Gastroesophageal sphincter (tissue), 3 donors: ENCODE results near the gene WNT16.

Experiments used
- CTCF ChIP-seq, 4 experiments: fragments of 200-600 bp in 2 of 4; fragments of 450-650 bp in 2 of 4; sonication (generic) in 1 of 4; IDR thresholded peaks; one replicate each; pipeline ENCODE4 v1.5.1; 2017 to 2019; ENCODE audit warnings: antibody characterized with exemption in 4 of 4, mild to moderate bottlenecking in 2 of 4, moderate library complexity in 2 of 4
- POLR2A ChIP-seq, 2 donors: fragments of 450-650 bp; IDR thresholded peaks; one replicate each; pipeline ENCODE4 v1.6.1; 2017; ENCODE audit warnings: antibody characterized with exemption in 2 of 2, mild to moderate bottlenecking in 2 of 2, moderate library complexity in 1 of 2

- TF ChIP-seq POLR2A (IDR thresholded peaks at IDR 0.05): no peak
- TF ChIP-seq CTCF (IDR thresholded peaks at IDR 0.05): no peak
These were observed 1.1 kb upstream of the WNT16 start for GRCh38 chr7:121327671-121328070.
